Measurements from ENCODE around the gene VEPH1. TPM values are rescaled to one million over a fixed set of nuclear protein-coding genes. Genes with fewer than 3 reads are reported as not detected.

VEPH1 gene
- total and polyA plus RNA-seq, 9 of the 15 experiments (the other 6 are each of a cell fraction or from before 2014, with no cell fraction given): 4.5 to 15.6 (median 5.8) TPM

DNA sequence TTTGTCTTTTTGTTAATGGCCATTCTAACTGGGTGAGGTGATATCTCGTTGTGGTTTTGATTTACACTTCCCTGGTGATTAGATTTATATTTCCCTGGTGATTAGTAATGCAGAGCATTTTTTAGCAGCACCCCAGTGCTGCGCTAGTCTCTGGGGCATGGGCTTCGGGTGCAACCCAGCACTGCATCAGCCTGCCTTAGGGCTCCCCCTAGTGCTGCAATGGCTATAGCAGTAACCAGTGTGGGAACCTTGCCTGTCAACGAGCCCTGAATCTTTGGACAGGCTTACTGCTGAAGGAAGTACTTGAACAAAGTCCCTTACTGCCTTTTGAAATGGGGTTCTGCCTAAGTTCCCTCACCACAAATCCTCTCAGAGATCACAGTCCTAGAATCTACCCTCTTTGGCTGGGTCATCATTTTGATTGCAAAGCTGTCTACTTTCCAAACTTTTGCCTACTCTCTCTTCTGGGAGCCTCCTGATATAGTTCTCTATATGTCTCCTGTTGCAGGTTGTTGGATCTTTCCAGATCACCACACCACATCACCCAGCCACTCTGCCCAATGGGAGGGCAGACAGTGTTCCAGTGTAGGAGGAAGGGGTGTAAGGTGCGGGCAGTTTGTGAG lies 264.0 kb downstream of the VEPH1 start (continued):
- TF ChIP-seq, protein P1, sequence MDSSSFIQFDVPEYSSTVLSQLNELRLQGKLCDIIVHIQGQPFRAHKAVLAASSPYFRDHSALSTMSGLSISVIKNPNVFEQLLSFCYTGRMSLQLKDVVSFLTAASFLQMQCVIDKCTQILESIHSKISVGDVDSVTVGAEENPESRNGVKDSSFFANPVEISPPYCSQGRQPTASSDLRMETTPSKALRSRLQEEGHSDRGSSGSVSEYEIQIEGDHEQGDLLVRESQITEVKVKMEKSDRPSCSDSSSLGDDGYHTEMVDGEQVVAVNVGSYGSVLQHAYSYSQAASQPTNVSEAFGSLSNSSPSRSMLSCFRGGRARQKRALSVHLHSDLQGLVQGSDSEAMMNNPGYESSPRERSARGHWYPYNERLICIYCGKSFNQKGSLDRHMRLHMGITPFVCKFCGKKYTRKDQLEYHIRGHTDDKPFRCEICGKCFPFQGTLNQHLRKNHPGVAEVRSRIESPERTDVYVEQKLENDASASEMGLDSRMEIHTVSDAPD (CRISPR knock-in tag; IDR thresholded peaks at IDR 0.05): no peak
- TF ChIP-seq ZNF41 (CRISPR knock-in tag; conservative IDR thresholded peaks at IDR 0.05): no peak
- TF ChIP-seq BRD9 (IDR thresholded peaks at IDR 0.05; ENCODE audit: low read depth, partially characterized antibody): no peak
- no peak for TF ChIP-seq CAMTA2 (CRISPR knock-in tag; conservative IDR thresholded peaks at IDR 0.05)
- TF ChIP-seq HNRNPUL1 (IDR thresholded peaks at IDR 0.05; ENCODE audit: low read length): no peak
- TF ChIP-seq RAD21 (CRISPR knock-in tag; conservative IDR thresholded peaks at IDR 0.05 in 1 of 2, IDR thresholded peaks at IDR 0.05 in 1 of 2): peak; percentile 91 to 94
- TF ChIP-seq ZNF780A (CRISPR knock-in tag; IDR thresholded peaks at IDR 0.05): no peak
- TF ChIP-seq RCOR1 (IDR thresholded peaks at IDR 0.05; ENCODE audit: borderline replicate concordance in 1 of 2, low read depth in 2 of 2, low read length in 2 of 2): 0 out of 4 replicates have a peak, but pooled peaks of 1 of the 2 experiments have one; percentile 23
- TF ChIP-seq ZNF253 (CRISPR knock-in tag; conservative IDR thresholded peaks at IDR 0.05): no peak
- no peak for TF ChIP-seq RUNX1 (IDR thresholded peaks at IDR 0.05; ENCODE audit: low read depth)
- no peak for TF ChIP-seq MBD2 (IDR thresholded peaks at IDR 0.05; ENCODE audit: borderline replicate concordance, low read depth)
- TF ChIP-seq EWSR1 (IDR thresholded peaks at IDR 0.05; ENCODE audit: borderline replicate concordance, low read depth, partially characterized antibody): no peak
- TF ChIP-seq ATF7 (IDR thresholded peaks at IDR 0.05): 0 out of 2 replicates have a peak, but pooled peaks have one; percentile 27
- no peak for TF ChIP-seq RBM22 (IDR thresholded peaks at IDR 0.05; ENCODE audit: low read depth, low read length, poor library complexity, severe bottlenecking)
- TF ChIP-seq, protein P2, sequence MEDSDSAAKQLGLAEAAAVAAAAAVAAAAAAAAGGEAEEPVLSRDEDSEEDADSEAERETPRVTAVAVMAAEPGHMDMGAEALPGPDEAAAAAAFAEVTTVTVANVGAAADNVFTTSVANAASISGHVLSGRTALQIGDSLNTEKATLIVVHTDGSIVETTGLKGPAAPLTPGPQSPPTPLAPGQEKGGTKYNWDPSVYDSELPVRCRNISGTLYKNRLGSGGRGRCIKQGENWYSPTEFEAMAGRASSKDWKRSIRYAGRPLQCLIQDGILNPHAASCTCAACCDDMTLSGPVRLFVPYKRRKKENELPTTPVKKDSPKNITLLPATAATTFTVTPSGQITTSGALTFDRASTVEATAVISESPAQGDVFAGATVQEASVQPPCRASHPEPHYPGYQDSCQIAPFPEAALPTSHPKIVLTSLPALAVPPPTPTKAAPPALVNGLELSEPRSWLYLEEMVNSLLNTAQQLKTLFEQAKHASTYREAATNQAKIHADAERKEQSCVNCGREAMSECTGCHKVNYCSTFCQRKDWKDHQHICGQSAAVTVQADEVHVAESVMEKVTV (CRISPR knock-in tag; IDR thresholded peaks at IDR 0.05): peak; percentile 79
- 0 out of 2 replicates have a peak, but pooled peaks have one; percentile 38 for TF ChIP-seq ZNF175 (CRISPR knock-in tag; IDR thresholded peaks at IDR 0.05; ENCODE audit: low read depth)
- TF ChIP-seq FOS (IDR thresholded peaks at IDR 0.05; ENCODE audit: extremely low read depth, insufficient read length): no peak
- TF ChIP-seq HCFC1 (IDR thresholded peaks at IDR 0.05; ENCODE audit: low read depth, low read length): 0 out of 2 replicates have a peak, but pooled peaks have one; percentile 35
- TF ChIP-seq ZMIZ1 (IDR thresholded peaks at IDR 0.05; ENCODE audit: low read depth in 2 of 2, low read length in 2 of 2): no peak
- peak; percentile 51; the same call in 1 of the 2 replicates for TF ChIP-seq JUND (IDR thresholded peaks at IDR 0.05; ENCODE audit: borderline replicate concordance, low read depth, low read length)
- no peak for TF ChIP-seq JUND (tag; IDR thresholded peaks at IDR 0.05; ENCODE audit: borderline replicate concordance, low read depth, low read length)
- TF ChIP-seq STAG1 (CRISPR knock-in tag; IDR thresholded peaks at IDR 0.05; ENCODE audit: borderline replicate concordance): peak; percentile 53; the same call in 1 of the 2 replicates
